ENCODE data around the gene SLC39A6. TPM values are rescaled to one million over a fixed set of nuclear protein-coding genes. Genes with fewer than 3 reads are reported as not detected.
"Not testable (repeated sequence)": the region's sequence is repeated elsewhere in the genome, so short reads cannot be mapped to it uniquely, and the experiment has no call there.

SLC39A6 gene
- total RNA-seq, 2 donors from 2014 or later, result 27.6 to 42.2 TPM

DNA sequence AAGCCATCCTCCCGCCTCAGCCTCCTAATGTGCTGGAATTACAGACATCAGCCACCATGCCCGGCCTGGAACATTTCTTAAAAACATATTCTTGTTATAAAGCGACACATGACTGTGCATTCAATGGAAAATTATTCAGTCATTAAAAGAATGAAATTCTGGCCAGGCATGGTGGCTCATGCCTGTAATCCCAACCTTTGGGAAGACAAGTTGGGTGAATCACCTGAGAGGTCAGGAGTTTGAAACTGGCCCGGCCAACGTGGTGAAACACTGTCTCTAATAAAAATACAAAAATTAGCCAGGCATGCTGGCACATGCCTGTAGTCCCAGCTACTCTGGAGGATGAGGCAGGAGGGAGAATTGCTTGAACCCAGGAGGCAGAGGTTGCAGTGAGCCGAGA is 40.1 kb downstream of the SLC39A6 start:
- TF ChIP-seq, protein P1, sequence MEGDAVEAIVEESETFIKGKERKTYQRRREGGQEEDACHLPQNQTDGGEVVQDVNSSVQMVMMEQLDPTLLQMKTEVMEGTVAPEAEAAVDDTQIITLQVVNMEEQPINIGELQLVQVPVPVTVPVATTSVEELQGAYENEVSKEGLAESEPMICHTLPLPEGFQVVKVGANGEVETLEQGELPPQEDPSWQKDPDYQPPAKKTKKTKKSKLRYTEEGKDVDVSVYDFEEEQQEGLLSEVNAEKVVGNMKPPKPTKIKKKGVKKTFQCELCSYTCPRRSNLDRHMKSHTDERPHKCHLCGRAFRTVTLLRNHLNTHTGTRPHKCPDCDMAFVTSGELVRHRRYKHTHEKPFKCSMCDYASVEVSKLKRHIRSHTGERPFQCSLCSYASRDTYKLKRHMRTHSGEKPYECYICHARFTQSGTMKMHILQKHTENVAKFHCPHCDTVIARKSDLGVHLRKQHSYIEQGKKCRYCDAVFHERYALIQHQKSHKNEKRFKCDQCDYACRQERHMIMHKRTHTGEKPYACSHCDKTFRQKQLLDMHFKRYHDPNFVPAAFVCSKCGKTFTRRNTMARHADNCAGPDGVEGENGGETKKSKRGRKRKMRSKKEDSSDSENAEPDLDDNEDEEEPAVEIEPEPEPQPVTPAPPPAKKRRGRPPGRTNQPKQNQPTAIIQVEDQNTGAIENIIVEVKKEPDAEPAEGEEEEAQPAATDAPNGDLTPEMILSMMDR (IDR thresholded peaks at IDR 0.05), result no peak
- Histone ChIP-seq H3K4me1 (ENCODE audit: control insufficient read depth in 1 of 2, low read depth in 2 of 2) (no peaks in the 10 kb centered on the region), H3K4me3 (no peak overlapping the region), H3K27me3 (replicated peaks; ENCODE audit: insufficient read depth) (no peaks in the 10 kb centered on the region), H3K27ac (no peak overlapping the region), H3K9me3 (no peaks in the 10 kb centered on the region), H3K36me3 (no peaks in the 10 kb centered on the region)
- ATAC-seq (ENCODE audit: insufficient number of reproducible peaks, low FRiP score, low read depth), result no peak
- DNase-seq (ENCODE audit: low spot score), result no peak

DNA sequence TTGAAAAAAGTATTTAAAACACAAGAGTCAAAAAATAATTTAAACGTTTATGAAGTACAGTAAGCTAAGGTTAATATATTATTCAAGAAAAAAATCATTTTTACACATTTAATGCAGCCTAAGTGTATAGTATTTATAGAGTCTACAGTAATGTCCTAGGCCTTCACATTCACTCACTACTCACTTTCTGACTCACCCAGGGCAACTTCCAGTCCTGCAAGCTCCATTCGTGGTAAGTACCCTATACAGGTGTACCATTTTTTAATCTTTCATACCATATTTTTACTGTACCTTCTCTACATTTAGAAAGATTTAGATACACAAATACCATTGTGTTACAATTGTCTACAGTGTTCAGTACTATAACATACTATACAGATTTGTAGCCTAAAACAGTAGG is 40.9 kb downstream of the SLC39A6 start:
- Histone ChIP-seq H3K4me1 (ENCODE audit: control insufficient read depth in 1 of 2, low read depth in 2 of 2) (no peaks in the 10 kb centered on the region), H3K27me3 (replicated peaks; ENCODE audit: insufficient read depth) (no peaks in the 10 kb centered on the region), H3K36me3 (no peaks in the 10 kb centered on the region), H3K4me3 (no peak overlapping the region), H3K27ac (no peak overlapping the region), H3K9me3 (no peaks in the 10 kb centered on the region)
- ATAC-seq (ENCODE audit: insufficient number of reproducible peaks, low FRiP score, low read depth), result no peak
- TF ChIP-seq, protein P1 (IDR thresholded peaks at IDR 0.05), result no peak
- no peak for DNase-seq (ENCODE audit: low spot score)

DNA sequence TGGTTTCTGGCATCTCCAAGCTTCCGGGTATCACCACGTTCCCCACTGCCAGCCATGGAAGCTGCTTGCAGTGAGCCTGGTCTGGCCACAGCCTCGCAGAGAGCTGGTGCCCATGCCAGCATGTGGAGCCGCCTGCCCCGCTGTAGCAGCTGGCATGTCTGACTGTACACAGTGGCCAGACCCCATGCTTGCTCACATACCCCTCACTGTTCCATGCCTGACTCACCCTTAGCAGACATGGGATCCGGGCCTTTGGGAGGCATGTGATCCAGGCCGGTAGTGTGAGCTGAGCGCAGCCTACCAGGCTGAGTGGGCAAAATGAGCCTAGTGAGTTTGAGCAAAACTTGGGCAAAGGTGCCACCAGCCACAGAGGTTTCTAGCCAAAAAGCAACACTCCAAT is 43.0 kb downstream of the SLC39A6 start:
- no peak for ATAC-seq (ENCODE audit: insufficient number of reproducible peaks, low FRiP score, low read depth)

DNA sequence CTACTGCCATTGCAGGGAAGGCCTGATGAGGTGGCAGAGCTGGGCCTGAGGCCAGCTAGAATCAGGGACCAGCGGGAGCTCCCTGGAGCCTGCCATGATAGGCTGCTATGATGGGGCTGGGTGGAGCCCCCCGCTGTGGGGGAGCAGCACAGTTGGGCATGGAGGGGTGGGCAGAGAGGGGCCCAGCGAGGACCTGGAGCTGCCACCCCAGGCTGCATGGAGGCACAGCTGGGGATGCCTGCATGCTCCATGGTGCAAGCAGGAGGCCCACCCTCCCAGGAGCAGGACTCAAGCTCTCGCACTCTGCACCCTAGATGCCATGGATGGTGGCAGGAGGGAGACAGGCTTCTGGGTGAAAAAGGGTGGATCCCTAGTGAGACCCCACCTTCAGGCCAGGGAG is 43.9 kb downstream of the SLC39A6 start:
- no peak for DNase-seq (ENCODE audit: low spot score)
- Histone ChIP-seq H3K4me1 (ENCODE audit: control insufficient read depth in 1 of 2, low read depth in 2 of 2) (no peaks in the 10 kb centered on the region), H3K36me3 (no peaks in the 10 kb centered on the region), H3K27me3 (replicated peaks; ENCODE audit: insufficient read depth) (no peaks in the 10 kb centered on the region), H3K4me3 (no peak overlapping the region), H3K9me3 (peaks cover 7% of the 10 kb centered on the region), H3K27ac (no peak overlapping the region)
- TF ChIP-seq, protein P1 (IDR thresholded peaks at IDR 0.05), result no peak
- ATAC-seq (ENCODE audit: insufficient number of reproducible peaks, low FRiP score, low read depth), result no peak

More for the DNA sequence above, 43.0 kb downstream of the SLC39A6 start:
- no peaks in the 10 kb centered on the region for H3K27me3 ChIP-seq (replicated peaks; ENCODE audit: insufficient read depth)
- no peak overlapping the region for H3K27ac ChIP-seq
- no peaks in the 10 kb centered on the region for H3K4me1 ChIP-seq (ENCODE audit: control insufficient read depth in 1 of 2, low read depth in 2 of 2)
- no peak overlapping the region for H3K4me3 ChIP-seq
- no peaks in the 10 kb centered on the region for H3K36me3 ChIP-seq
- DNase-seq (ENCODE audit: low spot score), result no peak
- H3K9me3 ChIP-seq, result peaks cover 2% of the 10 kb centered on the region
- TF ChIP-seq, protein P1 (IDR thresholded peaks at IDR 0.05), result no peak

DNA sequence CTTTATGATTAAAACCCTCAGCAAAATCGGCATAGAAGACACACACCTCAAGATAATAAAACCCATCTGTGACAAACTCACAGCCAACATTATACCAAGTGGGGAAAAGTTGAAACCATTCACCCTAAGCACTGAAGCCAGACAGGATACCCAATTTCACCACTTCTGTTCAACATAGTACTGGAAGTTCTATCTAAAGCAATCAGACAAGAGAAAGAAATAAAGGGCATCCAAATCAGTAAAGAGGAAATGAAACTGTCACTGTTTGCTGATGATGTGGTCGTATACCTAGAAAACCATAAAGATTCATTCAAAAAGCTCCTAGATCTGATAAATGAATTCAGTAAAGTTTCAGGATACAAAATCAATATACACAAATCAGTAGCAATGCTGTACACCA is 45.4 kb downstream of the SLC39A6 start:
- H3K9me3 ChIP-seq, result peaks cover 7% of the 10 kb centered on the region
- DNase-seq (ENCODE audit: low spot score) (no peak), ATAC-seq (ENCODE audit: insufficient number of reproducible peaks, low FRiP score, low read depth) (no peak)
- no peak overlapping the region for H3K4me3 ChIP-seq
- H3K4me1 ChIP-seq (ENCODE audit: control insufficient read depth in 1 of 2, low read depth in 2 of 2), result no peaks in the 10 kb centered on the region
- no peaks in the 10 kb centered on the region for H3K27me3 ChIP-seq (replicated peaks; ENCODE audit: insufficient read depth)
- TF ChIP-seq, protein P1 (IDR thresholded peaks at IDR 0.05), result no peak
- H3K36me3 ChIP-seq, result no peaks in the 10 kb centered on the region
- H3K27ac ChIP-seq, result no peak overlapping the region

DNA sequence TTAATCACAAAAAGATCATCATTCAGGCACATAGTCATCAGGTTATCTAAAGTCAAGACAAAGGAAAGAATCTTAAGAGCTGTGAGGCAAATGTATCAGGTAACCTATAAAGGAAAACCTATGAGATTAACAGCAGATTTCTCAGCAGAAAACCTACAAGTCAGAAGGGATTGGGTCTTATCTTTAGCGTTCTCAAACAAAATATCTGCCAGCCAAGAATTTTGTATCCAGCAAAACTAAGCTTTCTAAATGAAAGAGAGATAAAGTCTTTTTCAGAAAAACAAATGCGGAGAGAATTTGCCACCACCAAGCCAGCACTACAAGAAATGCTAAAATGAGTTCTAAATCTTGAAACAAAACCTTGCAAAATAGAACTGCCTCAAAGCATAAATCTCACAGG is 48.0 kb downstream of the SLC39A6 start:
- not testable (repeated sequence) for H3K36me3 ChIP-seq; DNase-seq (ENCODE audit: low spot score); H3K9me3 ChIP-seq; H3K27ac ChIP-seq; ATAC-seq (ENCODE audit: insufficient number of reproducible peaks, low FRiP score, low read depth); H3K27me3 ChIP-seq (replicated peaks; ENCODE audit: insufficient read depth); H3K4me1 ChIP-seq (ENCODE audit: control insufficient read depth in 1 of 2, low read depth in 2 of 2); H3K4me3 ChIP-seq

All from thoracic aorta (tissue), 2 donors.